GM23248 (cell line): ENCODE results near the gene STARD7. TPM values are rescaled to one million over a fixed set of nuclear protein-coding genes. Genes with fewer than 3 reads are reported as not detected.

ENCODE experiments used
- DNase-seq: peaks from one replicate; pipeline ENCODE4 v3.0.0-alpha.2; 2015
- H2AFZ ChIP-seq: fragments of 200-600 bp; sonication (generic); 2 replicates; pipeline ENCODE4 v1.6.1; 2016; ENCODE audit warnings: antibody characterized with exemption
- H3F3A ChIP-seq: fragments of 200-600 bp; sonication (generic); 2 replicates; pipeline ENCODE4 v1.6.1; 2016; ENCODE audit warnings: mild to moderate bottlenecking, antibody characterized with exemption, mixed run types; ENCODE audit not compliant: insufficient read depth
- H3K27ac ChIP-seq: fragments of 200-600 bp; sonication (generic); 2 replicates; pipeline ENCODE4 v1.5.1; 2016; ENCODE audit warnings: mild to moderate bottlenecking
- H3K27me3 ChIP-seq: fragments of 200-600 bp; sonication (generic); replicated peaks from 2 replicates; pipeline ENCODE4 v1.6.1; 2016; ENCODE audit warnings: mild to moderate bottlenecking; ENCODE audit not compliant: insufficient read depth
- H3K36me3 ChIP-seq: fragments of 200-600 bp; sonication (generic); 2 replicates; pipeline ENCODE4 v1.6.1; 2016; ENCODE audit warnings: low read depth, mild to moderate bottlenecking
- H3K4me1 ChIP-seq: fragments of 200-600 bp; sonication (generic); 2 replicates; pipeline ENCODE4 v1.6.1; 2016; ENCODE audit warnings: mild to moderate bottlenecking; ENCODE audit not compliant: insufficient read depth
- H3K4me2 ChIP-seq: fragments of 200-600 bp; sonication (generic); one replicate; pipeline ENCODE4 v1.6.1; 2016; ENCODE audit warnings: mild to moderate bottlenecking; ENCODE audit not compliant: unreplicated experiment
- H3K4me3 ChIP-seq: fragments of 200-600 bp; sonication (generic); 2 replicates; pipeline ENCODE4 v1.5.1; 2016; ENCODE audit warnings: mild to moderate bottlenecking
- H3K79me2 ChIP-seq: fragments of 200-600 bp; sonication (generic); 2 replicates; pipeline ENCODE4 v1.6.1; 2016; ENCODE audit warnings: mild to moderate bottlenecking; ENCODE audit not compliant: insufficient read depth
- H3K9ac ChIP-seq: fragments of 200-600 bp; sonication (generic); 2 replicates; pipeline ENCODE4 v1.6.1; 2016; ENCODE audit warnings: mild to moderate bottlenecking
- H3K9me2 ChIP-seq: fragments of 200-600 bp; sonication (generic); 2 replicates; pipeline ENCODE4 v1.6.1; 2016; ENCODE audit warnings: mixed run types, mild to moderate bottlenecking, moderate library complexity; ENCODE audit not compliant: insufficient read depth
- H3K9me3 ChIP-seq: fragments of 200-600 bp; sonication (generic); one replicate; pipeline ENCODE4 v1.6.1; 2017; ENCODE audit warnings: low read depth
- H4K20me1 ChIP-seq: fragments of 200-600 bp; sonication (generic); 2 replicates; pipeline ENCODE4 v1.6.0; 2016; ENCODE audit not compliant: insufficient read depth
- EZH2 ChIP-seq: fragments of 200-600 bp; sonication (generic); IDR thresholded peaks from 2 replicates; pipeline ENCODE4 v1.6.1; 2018; ENCODE audit warnings: antibody characterized with exemption, mild to moderate bottlenecking; ENCODE audit not compliant: insufficient read depth, poor library complexity, severe bottlenecking
- EZH2phosphoT487 ChIP-seq: fragments of 200-600 bp; sonication (generic); IDR thresholded peaks from 2 replicates; pipeline ENCODE4 v1.6.1; 2018; ENCODE audit warnings: antibody characterized with exemption, moderate library complexity, mild to moderate bottlenecking, low read depth; ENCODE audit not compliant: insufficient read depth
- WGBS, 2 experiments: methylation state at CpG; one replicate each; pipeline ENCODE4 v1.1.6; 2015 to 2017; ENCODE audit warnings: low lambda C conversion rate in 2 of 2, low coverage in 1 of 2; ENCODE audit errors: missing lambda C conversion rate in 2 of 2; 5-methylcytosine and 5-hydroxymethylcytosine counted together
- in situ Hi-C: fragments of 300-500 bp; cut with MboI; formaldehyde crosslinking; loops from 2 replicates; pipeline ENCODE4 v1.15.0; 2020
- polyA plus RNA-seq: library from polyadenylated mRNA; unstranded; fragments of >200 nt; fragmentation: Nextera tagmentation; extraction: Ambion mirVana; gene quantifications from 2 replicates; pipeline ENCODE4 v1.2.1, GENCODE V29; 2016
- total RNA-seq: library from RNA; depleted of rRNA; stranded (reverse); fragments of >200 nt; shearing (Covaris generic); gene quantifications from 2 replicates; pipeline ENCODE4 v1.2.3, GENCODE V29; 2014

STARD7 gene
- total and polyA plus RNA-seq, 2 experiments from 2014 or later = 93.3 to 120 TPM

DNA sequence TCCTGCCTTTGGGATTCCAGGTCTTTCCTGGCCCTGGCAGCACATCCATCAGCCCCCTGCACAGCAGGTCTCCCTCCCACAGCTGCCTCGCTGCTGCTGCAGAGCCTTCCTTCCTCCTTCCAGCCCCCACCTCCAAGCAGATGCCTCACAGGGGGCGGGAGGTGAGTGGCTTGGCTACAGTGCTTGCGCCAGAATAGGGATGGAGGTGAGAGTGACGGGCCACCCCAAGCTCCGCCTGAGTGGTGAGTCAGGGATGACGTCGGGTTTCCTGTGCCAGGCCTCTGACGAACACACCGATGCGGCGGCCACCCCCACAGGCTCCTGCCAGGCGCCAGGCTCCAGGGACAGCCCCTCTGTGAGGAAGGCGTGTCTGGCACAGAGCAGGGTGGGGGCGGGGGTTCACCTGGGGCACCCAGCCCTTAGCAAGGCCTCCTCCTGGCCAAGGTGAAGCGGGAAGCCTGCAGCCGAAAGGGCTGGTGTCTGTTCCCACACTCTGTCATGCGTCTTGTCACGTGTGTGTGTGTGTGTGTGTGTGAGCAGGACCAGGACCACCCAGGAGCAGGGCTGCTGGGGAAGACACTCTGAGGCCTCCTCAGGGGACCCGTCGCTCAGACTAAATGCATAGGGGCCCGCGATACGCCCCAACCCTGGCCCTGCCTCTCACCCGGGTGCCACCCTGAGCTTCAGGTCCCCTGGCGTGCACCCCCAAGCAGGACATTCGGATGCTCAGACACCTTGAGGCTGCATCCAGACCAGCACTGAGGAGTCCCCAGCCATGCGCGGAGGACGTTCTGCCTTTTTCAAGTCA is 60.0 kb downstream of the STARD7 start:
- H3F3A ChIP-seq = peaks cover 6% of the 10 kb centered on the region; the same call in 1 of the 2 replicates
- no peak for TF ChIP-seq EZH2
- no peak for TF ChIP-seq EZH2phosphoT487
- H3K4me2 ChIP-seq = no peak overlapping the region
- peak overlapping the region; percentile 38 for H3K27ac ChIP-seq
- H3K4me1 ChIP-seq = peaks cover 9% of the 10 kb centered on the region; the same call in 1 of the 2 replicates
- no peaks in the 10 kb centered on the region for H3K27me3 ChIP-seq
- peak; percentile 93 for DNase-seq
- no peak overlapping the region for H3K4me3 ChIP-seq
- in situ Hi-C loops = no loop called here
- H3K36me3 ChIP-seq = no peaks in the 10 kb centered on the region
- peak overlapping the region; percentile 52; the same call in 1 of the 2 replicates for H3K9ac ChIP-seq
- no peaks in the 10 kb centered on the region for H4K20me1 ChIP-seq
- WGBS, 2 experiments = 46 to 48% methylated on average over 27 to 29 of the region's 29 CpGs
- no peaks in the 10 kb centered on the region for H3K9me3 ChIP-seq
- peak overlapping the region; percentile 27; the same call in 1 of the 2 replicates for H2AFZ ChIP-seq
- no peaks in the 10 kb centered on the region for H3K79me2 ChIP-seq
- H3K9me2 ChIP-seq = no peaks in the 10 kb centered on the region

DNA sequence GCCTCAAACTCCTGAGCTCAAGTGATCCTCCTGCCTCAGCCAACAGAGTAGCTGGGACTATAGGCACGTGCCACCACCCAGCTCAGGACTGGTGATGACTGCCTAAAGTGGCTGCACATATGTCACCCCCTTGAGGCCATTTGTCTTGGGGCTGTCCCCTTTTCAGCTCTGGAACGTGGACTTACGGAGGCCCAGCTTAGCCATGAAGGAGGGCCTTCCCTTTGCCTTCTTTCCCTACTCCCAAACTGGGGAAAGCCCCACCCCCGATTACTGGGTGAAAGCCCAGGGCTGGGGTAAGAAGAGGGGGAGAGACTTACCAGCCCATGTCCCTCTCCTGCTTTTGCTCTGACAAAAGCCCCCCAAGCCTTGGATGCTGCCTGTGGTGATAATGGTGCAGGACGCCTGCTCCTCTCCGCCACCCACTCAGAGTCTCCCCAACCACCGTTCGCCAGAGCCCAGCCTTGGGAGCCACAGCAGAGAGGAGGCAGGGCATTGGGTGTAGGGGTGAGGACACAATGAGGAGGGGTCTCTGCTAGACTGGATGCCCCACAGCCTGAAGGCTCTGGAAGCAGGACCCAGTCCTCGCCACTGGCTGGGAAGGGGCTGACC is 60.9 kb downstream of the STARD7 start:
- Histone ChIP-seq H3K9me3 (no peaks in the 10 kb centered on the region), H3K27ac (peak overlapping the region; percentile 27; the same call in 1 of the 2 replicates), H3K9me2 (no peaks in the 10 kb centered on the region), H4K20me1 (no peaks in the 10 kb centered on the region), H3K4me3 (no peak overlapping the region), H3K9ac (no peak overlapping the region), H3K4me1 (peaks cover 9% of the 10 kb centered on the region; the same call in 1 of the 2 replicates), H3K79me2 (no peaks in the 10 kb centered on the region), H3K4me2 (no peak overlapping the region), H3F3A (peaks cover 6% of the 10 kb centered on the region; the same call in 1 of the 2 replicates), H2AFZ (no peak overlapping the region), H3K36me3 (no peaks in the 10 kb centered on the region), H3K27me3 (no peaks in the 10 kb centered on the region)
- in situ Hi-C loops = no loop called here
- TF ChIP-seq EZH2phosphoT487 (no peak), EZH2 (no peak)
- 72 to 81% methylated on average over 9 of the region's 9 CpGs for WGBS, 2 experiments
- no peak for DNase-seq

DNA sequence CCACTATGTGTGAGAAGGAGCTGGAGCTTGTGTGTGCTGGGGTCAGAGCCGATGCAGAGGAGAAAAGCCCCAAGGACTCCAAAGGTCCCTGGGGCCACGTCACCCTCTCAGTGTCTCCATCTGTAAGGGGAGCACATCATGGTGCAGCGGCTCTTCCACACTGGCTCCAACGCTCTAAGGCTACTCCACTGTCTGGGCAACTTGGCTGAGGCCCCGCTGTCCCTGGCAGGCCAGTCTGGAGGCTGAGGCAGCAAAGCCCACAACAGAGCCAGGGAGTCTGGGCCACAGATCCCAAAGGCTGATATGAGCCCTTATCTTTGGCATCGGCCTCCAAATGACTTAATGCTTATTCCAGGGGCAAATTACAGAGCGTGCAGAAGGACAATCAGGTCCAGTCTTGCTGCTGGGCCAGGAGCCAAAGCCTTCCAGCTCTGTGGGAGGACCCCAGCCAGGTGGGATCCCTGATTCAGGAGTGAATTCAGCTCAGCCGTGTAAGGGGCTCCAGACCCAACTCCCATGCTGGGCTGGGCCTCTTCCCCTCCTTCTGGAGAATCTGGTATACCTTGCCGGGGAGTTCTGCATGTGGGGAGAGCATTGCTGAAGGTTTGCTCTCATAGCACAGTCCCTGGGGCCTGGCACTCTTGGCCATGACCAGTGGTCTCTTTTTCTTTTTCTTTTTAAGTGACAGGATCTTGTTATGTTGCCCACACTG is 61.6 kb downstream of the STARD7 start:
- DNase-seq = peak; percentile 45
- Histone ChIP-seq H3K4me1 (peaks cover 9% of the 10 kb centered on the region; the same call in 1 of the 2 replicates), H3K4me2 (no peak overlapping the region), H3K27me3 (no peaks in the 10 kb centered on the region), H3K9me2 (no peaks in the 10 kb centered on the region), H3K36me3 (no peaks in the 10 kb centered on the region), H3K9ac (no peak overlapping the region), H3K4me3 (no peak overlapping the region), H3K9me3 (no peaks in the 10 kb centered on the region), H2AFZ (no peak overlapping the region), H3K27ac (0 out of 2 replicates have a peak overlapping the region, but pooled peaks have one; percentile 27), H4K20me1 (no peaks in the 10 kb centered on the region), H3F3A (peaks cover 6% of the 10 kb centered on the region; the same call in 1 of the 2 replicates), H3K79me2 (no peaks in the 10 kb centered on the region)
- in situ Hi-C loops = no loop called here
- 80 to 83% methylated on average over 9 of the region's 9 CpGs for WGBS, 2 experiments
- TF ChIP-seq EZH2 (no peak), EZH2phosphoT487 (no peak)

DNA sequence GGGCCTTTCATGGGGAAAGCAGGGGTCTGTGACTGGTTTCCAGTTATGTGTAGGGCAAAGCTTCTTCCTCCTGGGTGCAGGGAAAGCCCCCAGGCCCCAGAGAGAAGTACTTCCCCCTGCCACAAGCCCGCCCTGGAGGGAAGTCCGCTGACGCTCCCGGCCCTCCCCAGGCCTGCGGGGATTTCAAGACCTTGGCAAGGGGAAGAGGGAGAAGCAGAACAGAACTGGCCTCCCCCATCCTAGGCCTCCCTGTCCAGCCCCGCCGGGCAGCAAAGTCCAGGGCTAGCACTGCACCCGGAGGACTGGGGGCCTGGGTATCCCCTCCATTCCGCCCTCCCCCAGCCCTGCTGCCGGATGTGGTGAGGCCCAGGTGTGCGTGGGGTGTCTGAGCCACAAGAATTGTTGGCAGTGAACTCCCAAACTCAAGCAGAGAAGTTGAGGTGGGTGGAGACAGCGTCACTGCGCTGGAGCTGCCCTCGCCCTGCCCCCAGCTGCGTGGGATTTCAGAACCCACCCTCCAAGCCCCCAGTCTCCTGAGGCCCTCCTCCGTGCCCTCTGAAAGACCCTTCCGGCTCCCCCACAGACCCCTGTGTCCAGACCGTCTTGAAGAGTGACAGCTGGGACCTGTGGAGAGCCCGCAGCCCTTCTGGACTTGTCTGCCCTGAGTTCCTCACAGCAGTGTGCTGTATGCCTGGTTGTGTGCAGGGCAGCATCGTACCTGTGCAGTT is 62.3 kb downstream of the STARD7 start:
- Histone ChIP-seq H3K9me3 (no peaks in the 10 kb centered on the region), H3K36me3 (no peaks in the 10 kb centered on the region), H3K9me2 (no peaks in the 10 kb centered on the region), H3K4me1 (peaks cover 9% of the 10 kb centered on the region; the same call in 1 of the 2 replicates), H2AFZ (no peak overlapping the region), H3K4me2 (no peak overlapping the region), H3K9ac (no peak overlapping the region), H3K27ac (no peak overlapping the region), H3K79me2 (no peaks in the 10 kb centered on the region), H4K20me1 (no peaks in the 10 kb centered on the region), H3K4me3 (no peak overlapping the region), H3F3A (peaks cover 6% of the 10 kb centered on the region; the same call in 1 of the 2 replicates), H3K27me3 (no peaks in the 10 kb centered on the region)
- 92 to 94% methylated on average over 20 of the region's 20 CpGs for WGBS, 2 experiments
- TF ChIP-seq EZH2 (no peak), EZH2phosphoT487 (no peak)
- in situ Hi-C loops = no loop called here
- DNase-seq = no peak
